ENCODE results near the gene ADAM23.
A peak's percentile ranks its signal among the peaks of the same experiment; 100 is the strongest.

Gene ADAM23

GRCh38 chr2:206572725-206573124 lies 129.4 kb downstream of the ADAM23 start:
- no peak for DNase-seq

- DNase-seq, result no peak
Measured at GRCh38 chr2:206573793-206574192, 130.5 kb downstream of the ADAM23 start.

GRCh38 chr2:206584323-206585116 lies 141.2 kb downstream of the ADAM23 start:
- no peak for DNase-seq

- DNase-seq, result peak; percentile 13
Measured at GRCh38 chr2:206585335-206585734, 142.0 kb downstream of the ADAM23 start.

GRCh38 chr2:206586609-206587008 lies 143.3 kb downstream of the ADAM23 start:
- no peak for DNase-seq

- DNase-seq, result no peak
Measured at GRCh38 chr2:206597717-206598218, 154.4 kb downstream of the ADAM23 start.

GRCh38 chr2:206603243-206603642 lies 159.9 kb downstream of the ADAM23 start:
- DNase-seq, result no peak

GRCh38 chr2:206610451-206610850 lies 167.1 kb downstream of the ADAM23 start:
- DNase-seq, result no peak

GRCh38 chr2:206611191-206611590 lies 167.9 kb downstream of the ADAM23 start:
- DNase-seq, result no peak

GRCh38 chr2:206611736-206612135 lies 168.4 kb downstream of the ADAM23 start:
- DNase-seq, result no peak

- peak; percentile 4 for DNase-seq
Measured at GRCh38 chr2:206614811-206615210, 171.5 kb downstream of the ADAM23 start.

- no peak for DNase-seq
Measured at GRCh38 chr2:206615417-206616089, 172.2 kb downstream of the ADAM23 start.

GRCh38 chr2:206616151-206616550 lies 172.8 kb downstream of the ADAM23 start:
- DNase-seq, result no peak

GRCh38 chr2:206619011-206619410 lies 175.7 kb downstream of the ADAM23 start:
- no peak for DNase-seq

GRCh38 chr2:206626108-206626507 lies 182.8 kb downstream of the ADAM23 start:
- DNase-seq, result no peak

GRCh38 chr2:206627632-206628031 lies 184.3 kb downstream of the ADAM23 start:
- DNase-seq, result no peak

- DNase-seq, result no peak
Measured at GRCh38 chr2:206631340-206631739, 188.0 kb downstream of the ADAM23 start.

GRCh38 chr2:206635015-206635414 lies 191.7 kb downstream of the ADAM23 start:
- no peak for DNase-seq

GRCh38 chr2:206639636-206640035 lies 196.3 kb downstream of the ADAM23 start:
- DNase-seq, result no peak

GRCh38 chr2:206641226-206641625 lies 197.9 kb downstream of the ADAM23 start:
- no peak for DNase-seq

GRCh38 chr2:206642075-206643025 lies 199.0 kb downstream of the ADAM23 start, which contains the start of gene FAM237A:
TSS of gene FAM237A (plus strand) at chr2:206642487. CDS start at chr2:206644237, 1,750 bp downstream.
- peak; percentile 58 for DNase-seq

- DNase-seq, result peak; percentile 18
Measured at GRCh38 chr2:206647985-206648384, 204.7 kb downstream of the ADAM23 start.

- DNase-seq, result no peak
Measured at GRCh38 chr2:206657087-206657486, 213.8 kb downstream of the ADAM23 start.

Data from fibroblast of skin of abdomen (primary cell).